Hippocampal formation (tissue), 2 donors: Measurements from ENCODE around the gene HDAC1.

Experiments
- DNase-seq, 2 donors: peaks; one replicate each; lab custom pipeline; 2025; lab: John Stamatoyannopoulos, UW

The HDAC1 gene

DNA sequence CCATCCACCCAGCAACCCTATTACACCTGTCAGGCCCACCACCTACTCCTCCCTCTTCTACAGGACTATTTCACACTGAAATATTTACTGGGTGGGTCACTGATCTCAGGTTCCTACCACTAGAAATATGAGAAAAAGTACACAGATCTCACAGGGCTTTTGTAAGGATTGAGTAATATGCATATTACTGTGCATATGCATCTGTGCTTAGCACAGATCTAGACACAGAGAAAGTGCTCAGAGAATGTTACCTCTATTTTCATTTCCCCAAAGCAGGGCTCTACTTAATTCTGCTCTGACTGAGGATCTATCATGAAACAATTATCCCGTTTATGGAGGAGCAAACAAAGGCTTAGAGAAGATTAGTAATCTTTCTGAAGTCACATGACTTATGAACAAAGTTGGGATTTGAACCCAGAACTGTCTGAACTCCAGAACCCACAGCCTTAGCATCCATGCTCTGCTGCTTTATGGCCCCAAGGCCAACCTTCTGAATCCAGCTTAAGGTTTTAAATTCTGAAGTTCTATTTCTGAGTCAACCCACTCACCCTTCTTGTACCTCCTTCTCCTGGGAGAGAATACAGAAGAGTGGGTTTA, 82.2 kb downstream of the HDAC1 start:
- DNase-seq: no peak

DNA sequence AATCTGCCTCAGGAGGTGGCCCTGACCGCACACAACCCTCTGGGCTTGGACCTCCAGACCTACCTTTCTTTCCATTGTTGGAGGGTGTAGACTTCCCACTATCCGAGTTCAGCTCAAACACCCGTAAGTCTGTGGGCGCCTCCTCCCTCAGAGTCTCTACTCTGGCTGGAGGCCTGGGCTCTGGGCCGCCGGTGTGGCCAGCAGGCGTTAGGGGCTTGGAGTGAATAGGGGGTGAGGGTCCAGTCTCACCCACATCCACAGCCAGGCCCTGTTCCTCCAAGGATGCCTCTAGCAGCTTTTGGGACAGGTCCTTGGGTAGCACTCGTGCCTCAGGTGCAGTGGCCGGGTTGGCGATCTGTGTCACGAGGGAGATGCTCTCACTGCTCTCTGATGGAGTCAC, 84.3 kb downstream of the HDAC1 start:
- DNase-seq: no peak

DNA sequence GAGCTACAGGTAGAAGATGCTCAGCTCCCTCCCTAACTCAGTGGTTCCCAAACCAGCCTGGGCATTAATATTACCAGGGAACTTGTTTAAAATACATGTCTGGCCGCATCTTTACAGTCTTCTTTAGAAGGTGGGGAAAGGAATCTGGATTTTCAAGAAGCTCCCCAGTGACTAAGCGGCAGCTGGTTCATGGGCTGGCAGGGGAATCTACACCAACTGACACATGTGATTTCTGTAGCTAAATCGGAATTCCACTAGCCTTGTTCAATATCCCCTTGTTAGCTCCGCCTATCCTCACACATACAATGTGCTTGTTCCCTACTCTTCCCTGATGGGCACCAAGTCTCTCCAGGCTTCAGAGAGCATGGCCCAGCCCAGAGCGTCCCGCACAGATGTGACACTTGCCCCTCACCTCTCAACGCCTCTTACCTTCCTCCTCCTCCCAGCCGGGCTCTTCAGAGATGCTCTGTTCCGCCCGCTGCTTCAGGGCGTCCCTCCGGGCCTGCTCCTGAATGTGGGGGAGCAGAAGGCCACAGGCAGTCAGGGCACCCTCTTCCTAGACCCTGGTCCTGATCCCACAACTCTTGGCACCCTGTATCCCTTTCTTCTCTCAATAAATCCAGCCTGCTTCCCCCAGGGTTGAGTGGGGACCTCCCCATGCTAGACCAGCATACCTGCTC, 85.8 kb downstream of the HDAC1 start:
- no peak for DNase-seq

DNA sequence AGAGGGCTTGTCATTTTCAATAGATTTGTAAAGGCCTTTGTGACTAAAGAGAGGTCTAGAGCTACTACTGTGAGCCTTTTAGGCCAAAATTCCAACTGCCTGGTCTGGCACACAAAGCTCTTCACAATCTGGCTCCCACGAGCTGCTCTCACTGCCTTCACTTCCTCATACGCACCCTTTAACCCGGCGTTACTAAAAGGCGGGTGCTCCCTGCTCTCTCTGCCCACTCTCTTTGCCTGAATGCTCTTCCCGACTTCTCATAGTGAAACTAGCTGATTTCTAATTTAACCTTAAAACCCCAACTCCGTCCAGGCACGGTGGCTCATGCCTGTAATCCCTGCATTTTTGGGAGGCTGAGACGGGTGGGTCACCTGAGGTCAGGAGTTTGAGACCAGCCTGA, 88.2 kb downstream of the HDAC1 start:
- DNase-seq: no peak
